Measurements from ENCODE around the gene SDHA. TPM values are rescaled to one million over a fixed set of nuclear protein-coding genes. Genes with fewer than 3 reads are reported as not detected.
A peak's percentile ranks its signal among the peaks of the same experiment; 100 is the strongest.
"Not testable (repeated sequence)": the region's sequence is repeated elsewhere in the genome, so short reads cannot be mapped to it uniquely, and the experiment has no call there.

Gene SDHA
- total and polyA plus RNA-seq, 2 donors from 2014 or later: 135 to 256 TPM

- intact Hi-C loops (cut with DNase I): no loop called here
- Histone ChIP-seq H3K9me3 (ENCODE audit: control insufficient read depth in 2 of 3, insufficient read depth in 1 of 3, low read length in 3 of 3) (no peaks in the 10 kb centered on the region), H3K36me3 (ENCODE audit: control insufficient read depth in 2 of 3, insufficient read depth in 3 of 3, low read length in 3 of 3) (peaks cover 0 to 4% (median 0%) of the 10 kb centered on the region in 3 donors), H3K9ac (ENCODE audit: low read length in 3 of 3) (no peak overlapping the region), H3K4me1 (ENCODE audit: control insufficient read depth in 2 of 3, insufficient read depth in 2 of 3, low read depth in 1 of 3, low read length in 3 of 3) (peaks cover 0 to 9% (median 7%) of the 10 kb centered on the region in 3 donors), H3K4me3 (ENCODE audit: low read length in 3 of 3) (no peak overlapping the region), H3K27ac (ENCODE audit: low read depth in 2 of 2, low read length in 2 of 2) (peak overlapping the region in 1 of 2 donors; percentile 7), H3K27me3 (ENCODE audit: control insufficient read depth, insufficient read depth, low read length) (no peaks in the 10 kb centered on the region)
- no peak for FAIRE-seq
- DNase-seq: no peak
- no peak for TF ChIP-seq CTCF (IDR thresholded peaks at IDR 0.05; ENCODE audit: borderline replicate concordance, extremely low read depth, insufficient read depth)
These were observed 46.2 kb downstream of the SDHA start for GRCh38 chr5:264338-264737.

- H3K4me3 ChIP-seq (ENCODE audit: low read length in 3 of 3); DNase-seq; H3K27me3 ChIP-seq (ENCODE audit: control insufficient read depth, insufficient read depth, low read length); intact Hi-C loops (cut with DNase I); FAIRE-seq; H3K9ac ChIP-seq (ENCODE audit: low read length in 3 of 3); H3K36me3 ChIP-seq (ENCODE audit: control insufficient read depth in 2 of 3, insufficient read depth in 3 of 3, low read length in 3 of 3); H3K9me3 ChIP-seq (ENCODE audit: control insufficient read depth in 2 of 3, insufficient read depth in 1 of 3, low read length in 3 of 3); H3K27ac ChIP-seq (ENCODE audit: low read depth in 2 of 2, low read length in 2 of 2); H3K4me1 ChIP-seq (ENCODE audit: control insufficient read depth in 2 of 3, insufficient read depth in 2 of 3, low read depth in 1 of 3, low read length in 3 of 3): not testable (repeated sequence)
These were observed 48.3 kb downstream of the SDHA start for GRCh38 chr5:266311-267026.

GRCh38 chr5:267716-268115 is 49.6 kb downstream of the SDHA start:
- no peak for FAIRE-seq
- no peak overlapping the region for H3K27ac ChIP-seq (ENCODE audit: low read depth in 2 of 2, low read length in 2 of 2)

More at GRCh38 chr5:267716-268115, 49.6 kb downstream of the SDHA start:
- no peak for DNase-seq
- intact Hi-C loops (cut with DNase I): no loop called here
- no peak overlapping the region for H3K9ac ChIP-seq (ENCODE audit: low read length in 3 of 3)
- H3K9me3 ChIP-seq (ENCODE audit: control insufficient read depth in 2 of 3, insufficient read depth in 1 of 3, low read length in 3 of 3): no peaks in the 10 kb centered on the region
- H3K27me3 ChIP-seq (ENCODE audit: control insufficient read depth, insufficient read depth, low read length): no peaks in the 10 kb centered on the region
- H3K36me3 ChIP-seq (ENCODE audit: control insufficient read depth in 2 of 3, insufficient read depth in 3 of 3, low read length in 3 of 3): peaks cover 0 to 4% (median 0%) of the 10 kb centered on the region in 3 donors
- no peak for TF ChIP-seq CTCF (IDR thresholded peaks at IDR 0.05; ENCODE audit: borderline replicate concordance, extremely low read depth, insufficient read depth)
- H3K4me3 ChIP-seq (ENCODE audit: low read length in 3 of 3): no peak overlapping the region
- peaks cover 0 to 9% (median 7%) of the 10 kb centered on the region in 3 donors for H3K4me1 ChIP-seq (ENCODE audit: control insufficient read depth in 2 of 3, insufficient read depth in 2 of 3, low read depth in 1 of 3, low read length in 3 of 3)
